ENCODE results near the gene MIDN.

The MIDN gene

GRCh38 chr19:1259206-1259875 lies 11.0 kb downstream of the MIDN start:
- Histone ChIP-seq H3K4me1 (peaks cover 36% of the 10 kb centered on the region), H3K9me3 (no peaks in the 10 kb centered on the region), H3K4me3 (ENCODE audit: low read depth, low read length) (no peak overlapping the region), H3K27me3 (no peaks in the 10 kb centered on the region), H3K36me3 (peaks cover 38% of the 10 kb centered on the region)
- TF ChIP-seq CTCF (IDR thresholded peaks at IDR 0.05; ENCODE audit: low read depth, low read length): no peak
- DNase-seq: peak; percentile 63

GRCh38 chr19:1259876-1260748 lies 11.7 kb downstream of the MIDN start:
- Histone ChIP-seq H3K36me3 (peaks cover 30% of the 10 kb centered on the region), H3K4me1 (peaks cover 42% of the 10 kb centered on the region), H3K27me3 (no peaks in the 10 kb centered on the region), H3K9me3 (no peaks in the 10 kb centered on the region), H3K4me3 (ENCODE audit: low read depth, low read length) (peak overlapping the region; percentile 71)
- no peak for TF ChIP-seq CTCF (IDR thresholded peaks at IDR 0.05; ENCODE audit: low read depth, low read length)
- no peak for DNase-seq

- TF ChIP-seq CTCF (IDR thresholded peaks at IDR 0.05; ENCODE audit: low read depth, low read length): no peak
- Histone ChIP-seq H3K27me3 (no peaks in the 10 kb centered on the region), H3K36me3 (peaks cover 22% of the 10 kb centered on the region), H3K9me3 (no peaks in the 10 kb centered on the region), H3K4me1 (peaks cover 47% of the 10 kb centered on the region), H3K4me3 (ENCODE audit: low read depth, low read length) (peak overlapping the region; percentile 71)
- peak; percentile 98 for DNase-seq
These were observed 12.6 kb downstream of the MIDN start for GRCh38 chr19:1260749-1261537.

GRCh38 chr19:1261538-1261797 lies 13.1 kb downstream of the MIDN start:
- Histone ChIP-seq H3K4me1 (peaks cover 49% of the 10 kb centered on the region), H3K4me3 (ENCODE audit: low read depth, low read length) (peak overlapping the region; percentile 71), H3K9me3 (no peaks in the 10 kb centered on the region), H3K36me3 (peaks cover 16% of the 10 kb centered on the region), H3K27me3 (no peaks in the 10 kb centered on the region)
- TF ChIP-seq CTCF (IDR thresholded peaks at IDR 0.05; ENCODE audit: low read depth, low read length): peak; percentile 18; the same call in 1 of the 2 replicates
- DNase-seq: no peak

GRCh38 chr19:1261798-1262622 lies 13.6 kb downstream of the MIDN start:
- no peak for TF ChIP-seq CTCF (IDR thresholded peaks at IDR 0.05; ENCODE audit: low read depth, low read length)
- H3K36me3 ChIP-seq: peaks cover 11% of the 10 kb centered on the region
- no peak for DNase-seq
- peak overlapping the region; percentile 71 for H3K4me3 ChIP-seq (ENCODE audit: low read depth, low read length)
- H3K4me1 ChIP-seq: peaks cover 50% of the 10 kb centered on the region
- H3K9me3 ChIP-seq: no peaks in the 10 kb centered on the region
- H3K27me3 ChIP-seq: no peaks in the 10 kb centered on the region; the same call in 1 of the 2 replicates

Measured in BE2C (cell line).